SU-DHL-6 (cell line): ENCODE measurements around the gene RALGPS1.

Source experiments
- H2AFZ ChIP-seq: fragments of 200-600 bp; sonication (generic); 2 replicates; pipeline ENCODE4 v1.6.1; 2014; ENCODE audit warnings: low read depth, mild to moderate bottlenecking, moderate library complexity, mixed read lengths, antibody characterized with exemption, low read length; ENCODE audit not compliant: severe bottlenecking
- H3F3A ChIP-seq: fragments of 200-600 bp; shearing (Covaris generic); 2 replicates; pipeline ENCODE4 v1.6.0; 2016; ENCODE audit warnings: antibody characterized with exemption, mild to moderate bottlenecking; ENCODE audit not compliant: insufficient read depth
- H3K27ac ChIP-seq: fragments of 200-600 bp; sonication (generic); 2 replicates; pipeline ENCODE4 v1.5.1; 2016; ENCODE audit warnings: low read depth, mild to moderate bottlenecking, low read length, moderate library complexity, mixed read lengths
- H3K27me3 ChIP-seq: fragments of 200-600 bp; sonication (generic), shearing (Covaris generic); 2 replicates; pipeline ENCODE4 v1.6.0; 2014; ENCODE audit warnings: mild to moderate bottlenecking, low read length
- H3K36me3 ChIP-seq: fragments of 200-600 bp; sonication (generic); 2 replicates; pipeline ENCODE4 v1.6.1; 2014; ENCODE audit warnings: mild to moderate bottlenecking, low read length, mixed read lengths
- H3K4me2 ChIP-seq: fragments of 300-600, 200-600 bp; shearing (Covaris generic), sonication (generic); 2 replicates; pipeline ENCODE4 v1.6.0; 2014; ENCODE audit warnings: low read length, low read depth, mild to moderate bottlenecking; ENCODE audit not compliant: poor library complexity, severe bottlenecking
- H3K4me3 ChIP-seq: fragments of 200-600 bp; sonication (generic); 2 replicates; pipeline ENCODE4 v1.5.1; 2014; ENCODE audit warnings: antibody characterized with exemption, low read length, mild to moderate bottlenecking, mixed read lengths; ENCODE audit not compliant: insufficient read depth, poor library complexity, severe bottlenecking
- H3K79me2 ChIP-seq: fragments of 200-600 bp; sonication (generic); 2 replicates; pipeline ENCODE4 v1.6.1; 2014; ENCODE audit warnings: mild to moderate bottlenecking, low read length, moderate library complexity; ENCODE audit not compliant: insufficient read depth
- H3K9ac ChIP-seq: fragments of 200-600 bp; sonication (generic); 2 replicates; pipeline ENCODE4 v1.7.0; 2014; ENCODE audit warnings: mild to moderate bottlenecking, low read length
- H3K9me2 ChIP-seq: fragments of 200-600 bp; sonication (generic); replicated peaks from 2 replicates; pipeline ENCODE4 v1.6.1; 2014; ENCODE audit warnings: low read length; ENCODE audit not compliant: insufficient read depth
- H3K9me3 ChIP-seq: fragments of 200-600 bp; sonication (generic); 2 replicates; pipeline ENCODE4 v1.6.1; 2014; ENCODE audit warnings: low read length, mixed read lengths; ENCODE audit not compliant: insufficient read depth
- H4K20me1 ChIP-seq: fragments of 200-600 bp; sonication (generic); 2 replicates; pipeline ENCODE4 v1.6.1; 2014; ENCODE audit warnings: low read depth, mild to moderate bottlenecking, antibody characterized with exemption, low read length, moderate library complexity, mixed read lengths
- CTCF ChIP-seq: fragments of 200-600 bp; sonication (generic); IDR thresholded peaks from one replicate; pipeline ENCODE4 v1.5.1; 2017; ENCODE audit warnings: antibody characterized with exemption, mild to moderate bottlenecking, low read length, moderate library complexity; ENCODE audit not compliant: insufficient read depth, poor library complexity, severe bottlenecking
- EZH2phosphoT487 ChIP-seq: fragments of 200-600 bp; sonication (generic), shearing (Covaris generic); conservative IDR thresholded peaks from 2 replicates; pipeline ENCODE4 v1.6.1; 2018; ENCODE audit warnings: mild to moderate bottlenecking, antibody characterized with exemption, low read length, moderate library complexity, mixed read lengths

Gene RALGPS1

GRCh38 chr9:127167560-127168326 is 253.2 kb downstream of the RALGPS1 start:
- Histone ChIP-seq H3K4me3 (no peak overlapping the region), H3F3A (no peaks in the 10 kb centered on the region), H3K9me3 (no peaks in the 10 kb centered on the region), H3K9me2 (no peaks in the 10 kb centered on the region), H2AFZ (no peak overlapping the region), H3K4me2 (no peak overlapping the region), H4K20me1 (no peaks in the 10 kb centered on the region), H3K79me2 (no peaks in the 10 kb centered on the region), H3K9ac (no peak overlapping the region), H3K36me3 (no peaks in the 10 kb centered on the region), H3K27ac (no peak overlapping the region), H3K27me3 (no peaks in the 10 kb centered on the region)
- TF ChIP-seq EZH2phosphoT487 (no peak), CTCF (no peak)

GRCh38 chr9:127168756-127169574 is 254.4 kb downstream of the RALGPS1 start:
- H3K9me2 ChIP-seq = no peaks in the 10 kb centered on the region
- H3K27me3 ChIP-seq = no peaks in the 10 kb centered on the region
- H3K9ac ChIP-seq = no peak overlapping the region
- no peaks in the 10 kb centered on the region for H3K79me2 ChIP-seq
- H3F3A ChIP-seq = no peaks in the 10 kb centered on the region
- no peak overlapping the region for H2AFZ ChIP-seq
- no peak overlapping the region for H3K4me2 ChIP-seq
- no peaks in the 10 kb centered on the region for H3K36me3 ChIP-seq
- no peak overlapping the region for H3K27ac ChIP-seq
- no peaks in the 10 kb centered on the region for H3K9me3 ChIP-seq
- TF ChIP-seq CTCF (no peak), EZH2phosphoT487 (no peak)
- no peaks in the 10 kb centered on the region for H4K20me1 ChIP-seq
- no peak overlapping the region for H3K4me3 ChIP-seq

- Histone ChIP-seq H3K4me3 (no peak overlapping the region), H3K9me2 (no peaks in the 10 kb centered on the region), H3K36me3 (no peaks in the 10 kb centered on the region), H3K27ac (no peak overlapping the region), H3K9ac (no peak overlapping the region), H3K79me2 (no peaks in the 10 kb centered on the region), H3F3A (no peaks in the 10 kb centered on the region), H3K27me3 (no peaks in the 10 kb centered on the region), H2AFZ (no peak overlapping the region), H4K20me1 (no peaks in the 10 kb centered on the region), H3K4me2 (no peak overlapping the region), H3K9me3 (no peaks in the 10 kb centered on the region)
- TF ChIP-seq CTCF (no peak), EZH2phosphoT487 (no peak)
Observed at GRCh38 chr9:127169575-127169883, 254.9 kb downstream of the RALGPS1 start.
